ENCODE measurements around the gene GTPBP1. TPM values are rescaled to one million over a fixed set of nuclear protein-coding genes. Genes with fewer than 3 reads are reported as not detected.

Gene GTPBP1
- total and polyA plus RNA-seq, 2 donors (not counting 3 experiments of a cell fraction or from before 2014, with no cell fraction given): 29.8 to 50.3 TPM

- Histone ChIP-seq H2AFZ (ENCODE audit: low read depth, low read length) (no peak overlapping the region), H3K27ac (ENCODE audit: insufficient read depth, low read depth, low read length) (no peak overlapping the region), H3K4me3 (replicated peaks in 1 of 3; ENCODE audit: insufficient read depth in 1 of 3, low read depth in 1 of 3, low read length in 3 of 3) (no peak overlapping the region), H3K79me2 (ENCODE audit: control insufficient read depth, insufficient read depth, low read length) (no peaks in the 10 kb centered on the region), H3K9me1 (replicated peaks; ENCODE audit: control insufficient read depth, extremely low read depth, insufficient read depth, low read length) (no peaks in the 10 kb centered on the region), H3K9me3 (replicated peaks; ENCODE audit: control insufficient read depth, insufficient read depth, low read length) (no peaks in the 10 kb centered on the region), H3K4me1 (ENCODE audit: control insufficient read depth, extremely low read depth, insufficient read depth, low read length) (no peaks in the 10 kb centered on the region), H3K4me2 (ENCODE audit: insufficient read depth, low read length) (no peak overlapping the region), H3K27me3 (ENCODE audit: control insufficient read depth in 2 of 2, insufficient read depth in 2 of 2, low read length in 2 of 2) (no peaks in the 10 kb centered on the region), H3K9ac (replicated peaks; ENCODE audit: extremely low read depth, insufficient read depth, low read length) (no peak overlapping the region), H4K20me1 (replicated peaks; ENCODE audit: control insufficient read depth, extremely low read depth, insufficient read depth, low read length) (no peaks in the 10 kb centered on the region), H3K36me3 (ENCODE audit: control insufficient read depth in 2 of 2, extremely low read depth in 1 of 2, insufficient read depth in 2 of 2, low read length in 2 of 2) (no peaks in the 10 kb centered on the region)
- DNase-seq (ENCODE audit: low read depth, low spot score) (no peak), FAIRE-seq (no peak)
- intact Hi-C loops (cut with micrococcal nuclease): no loop called here
- dilution Hi-C loops (cut with MboI; ENCODE audit: extremely low pct_ligation_motif_present, low sequenced_read_pairs): no loop called here
- no TSS peak for BruUV-seq (replicated peaks)
- POLR2A ChIA-PET: no interaction called here
- TF ChIP-seq EZH2 (IDR thresholded peaks at IDR 0.05; ENCODE audit: borderline replicate concordance, low read depth, low read length, severe bottlenecking) (no peak), JUN (IDR thresholded peaks at IDR 0.05; ENCODE audit: borderline replicate concordance, insufficient read depth, insufficient read length, low read depth) (no peak), CTCF (IDR thresholded peaks at IDR 0.05; ENCODE audit: extremely low read depth in 1 of 2, insufficient read depth in 1 of 2, low read depth in 1 of 2, low read length in 2 of 2) (no peak), GATA2 (IDR thresholded peaks at IDR 0.05; ENCODE audit: insufficient read depth, insufficient read length, low read depth, low read length) (no peak), POLR2AphosphoS5 (IDR thresholded peaks at IDR 0.05; ENCODE audit: insufficient read depth, low read depth, low read length) (no peak)
- CTCF ChIA-PET: interaction anchor here (1.0 to 1.5 kb wide), 3 partner anchors 30 to 107 kb away, joined by 3 to 5 read pairs (median 3); no protein-coding TSS in a partner anchor
Observed at GRCh38 chr22:38762551-38762983, 56.8 kb downstream of the GTPBP1 start.
